SK-N-MC (cell line): ENCODE data around the gene RTKN.

Source experiments
- EZH2 ChIP-seq: fragments of 200-600 bp; sonication (generic); IDR thresholded peaks from one replicate; pipeline ENCODE4 v1.6.1; 2017; ENCODE audit warnings: antibody characterized with exemption
- FOXP2 ChIP-seq: optimal IDR thresholded peaks from 2 replicates; pipeline ENCODE3; 2011; ENCODE audit warnings: mild to moderate bottlenecking, moderate library complexity; ENCODE audit not compliant: insufficient read depth; ENCODE audit errors: extremely low read length, control extremely low read depth
- POLR2AphosphoS5 ChIP-seq: IDR thresholded peaks from 2 replicates; pipeline ENCODE4 v1.6.1; 2012; ENCODE audit warnings: mild to moderate bottlenecking, low read depth, low read length, borderline replicate concordance

DNA sequence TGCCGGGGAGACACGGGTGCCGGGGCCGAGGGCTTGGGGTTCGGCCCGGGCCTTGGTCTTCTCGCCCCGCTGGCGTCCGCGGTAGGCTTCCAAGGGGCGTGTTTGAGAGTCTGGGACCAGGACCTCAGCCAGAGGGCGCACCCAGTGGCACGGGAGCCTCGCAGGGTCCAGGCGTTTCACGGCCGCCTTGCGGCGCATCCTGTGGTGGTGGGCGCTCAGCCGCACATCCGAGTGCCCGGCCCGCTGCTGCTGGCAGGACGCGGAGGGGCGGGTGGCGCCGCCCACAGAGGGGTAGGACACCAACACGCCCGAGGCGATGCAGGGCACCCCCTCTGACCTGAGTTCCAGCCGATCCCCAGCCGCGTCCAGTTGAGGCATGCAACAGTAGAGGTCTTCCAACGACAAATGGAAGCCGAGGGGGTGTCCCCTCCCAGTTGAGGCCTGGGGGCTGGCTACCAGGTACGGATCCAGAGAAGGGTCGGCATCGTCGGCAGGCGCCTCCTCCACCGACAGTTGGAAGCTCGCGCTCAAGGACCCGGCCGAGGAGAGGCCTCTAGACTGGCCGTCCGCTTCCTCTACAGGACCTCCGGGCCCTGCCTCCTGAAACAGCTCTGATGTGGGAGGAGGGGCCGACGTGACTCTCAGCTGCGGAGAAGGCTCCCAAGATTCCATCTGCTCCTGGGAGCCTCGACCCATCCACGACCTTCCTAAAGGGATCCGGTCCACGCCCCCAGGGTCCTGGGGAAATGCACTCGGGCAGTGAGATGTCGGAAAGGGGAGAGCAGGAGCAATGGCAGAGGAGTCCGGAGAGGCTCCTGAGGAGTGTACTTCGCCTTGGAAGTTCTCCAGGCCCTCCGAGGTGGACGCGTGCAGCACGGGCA is 26.6 kb downstream of the RTKN start:
- TF ChIP-seq POLR2AphosphoS5: no peak
- no peak for TF ChIP-seq EZH2
- TF ChIP-seq FOXP2: no peak
